Hepatocyte (in vitro differentiated cells): Measurements from ENCODE around the gene FRMD4B. TPM values are rescaled to one million over a fixed set of nuclear protein-coding genes. Genes with fewer than 3 reads are reported as not detected.

Source experiments
- DNase-seq: peaks from one replicate; pipeline ENCODE4 v3.0.0-alpha.2; 2016; ENCODE audit warnings: low spot score
- H2AFZ ChIP-seq: fragments of 200-600 bp; sonication (generic); 2 replicates; pipeline ENCODE4 v1.6.0; 2016; ENCODE audit warnings: antibody characterized with exemption, mild to moderate bottlenecking
- H3K27ac ChIP-seq: fragments of 200-600 bp; sonication (generic); 2 replicates; pipeline ENCODE4 v1.5.1; 2016; ENCODE audit warnings: mild to moderate bottlenecking
- H3K27me3 ChIP-seq: fragments of 200-600 bp; sonication (generic); 2 replicates; pipeline ENCODE4 v1.6.1; 2016
- H3K36me3 ChIP-seq: fragments of 200-600 bp; sonication (generic); replicated peaks from 2 replicates; pipeline ENCODE4 v1.5.1; 2016; ENCODE audit warnings: low read depth; ENCODE audit not compliant: insufficient read depth
- H3K4me1 ChIP-seq: fragments of 200-600 bp; sonication (generic); 2 replicates; pipeline ENCODE4 v1.5.1; 2016; ENCODE audit warnings: mild to moderate bottlenecking, moderate library complexity; ENCODE audit not compliant: insufficient read depth
- H3K4me2 ChIP-seq: fragments of 200-600 bp; sonication (generic); 2 replicates; pipeline ENCODE4 v1.6.0; 2016
- H3K4me3 ChIP-seq: fragments of 200-600 bp; sonication (generic); 2 replicates; pipeline ENCODE4 v1.5.1; 2016; ENCODE audit warnings: mild to moderate bottlenecking
- H3K79me2 ChIP-seq: fragments of 200-600 bp; sonication (generic); 2 replicates; pipeline ENCODE4 v1.6.0; 2017; ENCODE audit warnings: mild to moderate bottlenecking
- H3K9me2 ChIP-seq: fragments of 200-600 bp; sonication (generic); replicated peaks from 2 replicates; pipeline ENCODE4 v1.6.0; 2017; ENCODE audit warnings: mild to moderate bottlenecking; ENCODE audit not compliant: insufficient read depth
- H3K9me3 ChIP-seq: fragments of 200-600 bp; sonication (generic); 2 replicates; pipeline ENCODE4 v1.5.1; 2016; ENCODE audit warnings: low read depth, mild to moderate bottlenecking
- H4K20me1 ChIP-seq: fragments of 200-600 bp; sonication (generic); 2 replicates; pipeline ENCODE4 v1.6.0; 2016; ENCODE audit warnings: mild to moderate bottlenecking; ENCODE audit not compliant: insufficient read depth, poor library complexity, severe bottlenecking
- EZH2 ChIP-seq: fragments of 200-600 bp; sonication (generic); IDR thresholded peaks from 2 replicates; pipeline ENCODE4 v1.6.1; 2016; ENCODE audit warnings: antibody characterized with exemption, mild to moderate bottlenecking, borderline replicate concordance
- EZH2phosphoT487 ChIP-seq: fragments of 200-600 bp; sonication (generic); IDR thresholded peaks from one replicate; pipeline ENCODE4 v1.6.1; 2018; ENCODE audit warnings: antibody characterized with exemption, mild to moderate bottlenecking, low read depth, moderate library complexity; ENCODE audit not compliant: unreplicated experiment, severe bottlenecking
- WGBS: methylation state at CpG from one replicate; pipeline ENCODE4 v1.1.6; 2016; ENCODE audit warnings: low lambda C conversion rate; ENCODE audit errors: missing lambda C conversion rate; 5-methylcytosine and 5-hydroxymethylcytosine counted together
- polyA plus RNA-seq: library from polyadenylated mRNA; unstranded; fragments of >200 nt; fragmentation: Nextera tagmentation; extraction: Ambion mirVana; gene quantifications from 2 replicates; pipeline ENCODE4 v1.2.1, GENCODE V29; 2016
- total RNA-seq: library from RNA; depleted of rRNA; stranded (reverse); fragments of >200 nt; gene quantifications from 2 replicates; pipeline ENCODE4 v1.2.3, GENCODE V29; 2014
- TF ChIP-seq, protein P1 (sequence below): fragments of 200-600 bp; sonication (generic); IDR thresholded peaks from 2 replicates; pipeline ENCODE4 v1.5.1; 2016; ENCODE audit warnings: antibody characterized with exemption, mild to moderate bottlenecking; ENCODE audit not compliant: poor library complexity

Gene FRMD4B
- total and polyA plus RNA-seq, 2 experiments from 2014 or later = 10.8 to 28.1 TPM

DNA sequence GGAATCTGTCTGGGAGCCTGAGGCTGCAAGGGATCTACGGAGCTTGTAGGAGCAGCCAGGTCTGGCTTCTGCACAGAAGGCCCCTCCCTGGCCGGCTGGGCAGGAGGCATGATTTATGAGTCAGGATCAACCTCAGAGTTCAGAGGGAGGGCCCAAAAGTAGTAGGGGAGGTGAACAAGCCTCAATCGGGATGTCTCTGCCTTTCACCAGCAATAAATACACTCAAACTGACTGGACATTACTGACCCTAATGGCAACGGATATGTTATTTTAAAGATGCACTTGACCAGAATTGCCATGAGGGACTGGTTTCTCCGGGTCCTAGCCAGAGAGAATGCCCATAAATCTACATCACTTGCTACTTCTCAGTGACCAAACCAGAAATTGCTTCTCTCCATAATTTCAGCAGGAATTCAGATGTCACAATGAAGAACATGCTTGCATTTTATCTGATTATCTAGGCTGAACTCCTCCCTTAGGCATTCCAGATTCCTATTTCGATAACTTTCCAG is 153.9 kb downstream of the FRMD4B start:
- Histone ChIP-seq H3K36me3 (no peaks in the 10 kb centered on the region), H3K27ac (peak overlapping the region; percentile 46), H3K4me2 (peak overlapping the region; percentile 38), H3K9me3 (no peaks in the 10 kb centered on the region), H4K20me1 (no peaks in the 10 kb centered on the region), H3K9me2 (no peaks in the 10 kb centered on the region), H3K4me3 (no peak overlapping the region), H3K4me1 (peaks cover 4% of the 10 kb centered on the region), H3K27me3 (no peaks in the 10 kb centered on the region), H2AFZ (no peak overlapping the region), H3K79me2 (peaks cover 5% of the 10 kb centered on the region)
- no peak for TF ChIP-seq EZH2phosphoT487
- no peak for TF ChIP-seq EZH2
- TF ChIP-seq, protein P1, sequence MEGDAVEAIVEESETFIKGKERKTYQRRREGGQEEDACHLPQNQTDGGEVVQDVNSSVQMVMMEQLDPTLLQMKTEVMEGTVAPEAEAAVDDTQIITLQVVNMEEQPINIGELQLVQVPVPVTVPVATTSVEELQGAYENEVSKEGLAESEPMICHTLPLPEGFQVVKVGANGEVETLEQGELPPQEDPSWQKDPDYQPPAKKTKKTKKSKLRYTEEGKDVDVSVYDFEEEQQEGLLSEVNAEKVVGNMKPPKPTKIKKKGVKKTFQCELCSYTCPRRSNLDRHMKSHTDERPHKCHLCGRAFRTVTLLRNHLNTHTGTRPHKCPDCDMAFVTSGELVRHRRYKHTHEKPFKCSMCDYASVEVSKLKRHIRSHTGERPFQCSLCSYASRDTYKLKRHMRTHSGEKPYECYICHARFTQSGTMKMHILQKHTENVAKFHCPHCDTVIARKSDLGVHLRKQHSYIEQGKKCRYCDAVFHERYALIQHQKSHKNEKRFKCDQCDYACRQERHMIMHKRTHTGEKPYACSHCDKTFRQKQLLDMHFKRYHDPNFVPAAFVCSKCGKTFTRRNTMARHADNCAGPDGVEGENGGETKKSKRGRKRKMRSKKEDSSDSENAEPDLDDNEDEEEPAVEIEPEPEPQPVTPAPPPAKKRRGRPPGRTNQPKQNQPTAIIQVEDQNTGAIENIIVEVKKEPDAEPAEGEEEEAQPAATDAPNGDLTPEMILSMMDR = no peak
- peak; percentile 60 for DNase-seq
- WGBS = 34% methylated on average over 6 of the region's 6 CpGs

DNA sequence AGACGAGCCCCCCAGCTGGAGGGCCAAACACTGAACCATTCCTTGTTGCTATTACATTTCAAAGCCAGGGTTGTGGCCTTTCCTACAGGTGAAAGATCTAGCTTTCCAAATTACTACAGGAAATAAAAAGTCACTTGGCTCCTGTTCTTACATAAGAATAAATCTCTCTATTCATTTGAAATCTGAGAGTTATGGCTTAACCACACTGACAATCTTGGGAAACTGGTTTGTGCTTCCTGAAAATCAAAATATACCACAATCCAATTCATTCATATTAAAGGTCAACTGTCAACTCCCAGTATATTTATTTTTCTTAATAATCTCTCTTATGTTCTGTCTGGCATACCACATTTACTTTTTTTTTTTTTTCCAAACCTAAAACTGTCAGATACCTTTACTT is 159.8 kb downstream of the FRMD4B start:
- Histone ChIP-seq H2AFZ (no peak overlapping the region), H3K27ac (no peak overlapping the region), H3K27me3 (no peaks in the 10 kb centered on the region), H3K79me2 (peaks cover 5% of the 10 kb centered on the region), H3K36me3 (no peaks in the 10 kb centered on the region), H3K4me2 (no peak overlapping the region), H4K20me1 (no peaks in the 10 kb centered on the region), H3K4me3 (no peak overlapping the region), H3K9me2 (no peaks in the 10 kb centered on the region), H3K9me3 (no peaks in the 10 kb centered on the region), H3K4me1 (no peaks in the 10 kb centered on the region)
- TF ChIP-seq EZH2 = no peak
- TF ChIP-seq, protein P1 = no peak
- DNase-seq = no peak
- 83% methylated on average over 1 of the region's 1 CpG for WGBS

DNA sequence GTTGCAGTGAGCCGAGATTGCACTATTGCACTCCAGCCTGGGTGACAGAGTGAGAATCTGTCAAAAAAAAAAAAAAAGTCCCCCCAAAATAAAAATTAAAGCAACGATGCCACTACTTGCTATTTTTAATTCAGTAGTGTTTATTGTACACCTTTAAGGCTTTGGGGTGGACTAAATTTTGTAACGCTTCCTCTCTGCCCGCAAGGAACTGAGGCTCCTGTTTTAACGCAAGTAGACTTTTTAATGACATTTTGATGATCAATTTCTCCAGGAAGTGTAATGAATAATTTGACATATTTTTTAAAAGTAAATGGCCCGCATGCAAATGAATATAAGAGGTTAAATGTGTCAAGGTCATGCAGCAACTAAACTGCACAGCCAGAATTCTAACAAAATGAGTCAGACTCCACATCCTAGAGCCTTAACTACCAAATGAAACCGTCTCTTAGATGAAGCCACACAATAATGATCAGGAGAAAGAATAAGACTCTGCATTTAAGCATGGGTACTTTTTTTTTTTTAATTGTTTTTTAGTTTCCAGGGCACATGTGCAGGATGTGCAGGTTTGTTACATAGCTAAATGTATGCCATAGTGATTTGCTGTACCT is 166.7 kb downstream of the FRMD4B start:
- H3K27ac ChIP-seq = no peak overlapping the region
- no peak for DNase-seq
- H3K27me3 ChIP-seq = no peaks in the 10 kb centered on the region
- WGBS = 94% methylated on average over 7 of the region's 7 CpGs
- H3K4me1 ChIP-seq = no peaks in the 10 kb centered on the region
- no peak overlapping the region for H3K4me3 ChIP-seq
- TF ChIP-seq EZH2 (no peak), EZH2phosphoT487 (no peak)
- TF ChIP-seq, protein P1 = no peak
- no peaks in the 10 kb centered on the region for H4K20me1 ChIP-seq
- no peak overlapping the region for H3K4me2 ChIP-seq
- no peak overlapping the region for H2AFZ ChIP-seq
- no peaks in the 10 kb centered on the region for H3K36me3 ChIP-seq
- H3K9me3 ChIP-seq = no peaks in the 10 kb centered on the region
- H3K9me2 ChIP-seq = no peaks in the 10 kb centered on the region
- no peaks in the 10 kb centered on the region for H3K79me2 ChIP-seq
